HFF-Myc (cell line): Measurements from ENCODE around the gene GSTM2.
A peak's percentile ranks its signal among the peaks of the same experiment; 100 is the strongest.
"Not testable (repeated sequence)": the region's sequence is repeated elsewhere in the genome, so short reads cannot be mapped to it uniquely, and the experiment has no call there.

Source experiments
- DNase-seq: peaks from one replicate; pipeline ENCODE4 v3.0.0-alpha.2; 2011; ENCODE audit warnings: low read depth; ENCODE audit errors: extremely low read depth
- H3K4me3 ChIP-seq: replicated peaks from 2 replicates; pipeline ENCODE4 v1.5.1; 2011; ENCODE audit warnings: low read depth, mild to moderate bottlenecking, control low read depth, low read length
- CTCF ChIP-seq: IDR thresholded peaks from 2 replicates; pipeline ENCODE4 v1.5.1; 2012; ENCODE audit warnings: mild to moderate bottlenecking, low read depth, low read length, control low read depth; ENCODE audit errors: missing control alignments

Gene GSTM2

GRCh38 chr1:109664671-109665070 lies 3.2 kb upstream of the GSTM2 start:
- no peak for DNase-seq
- TF ChIP-seq CTCF: no peak
- no peak overlapping the region for H3K4me3 ChIP-seq

- H3K4me3 ChIP-seq: peak overlapping the region; percentile 43
- no peak for DNase-seq
- no peak for TF ChIP-seq CTCF
Measured at GRCh38 chr1:109668123-109668775, 392 bp downstream of the GSTM2 start.

GRCh38 chr1:109669246-109669948 lies 1.5 kb downstream of the GSTM2 start:
- no peak for TF ChIP-seq CTCF

GRCh38 chr1:109669949-109670302 lies 2.1 kb downstream of the GSTM2 start:
- not testable (repeated sequence) for DNase-seq, H3K4me3 ChIP-seq

More at GRCh38 chr1:109669246-109669948, 1.5 kb downstream of the GSTM2 start:
- H3K4me3 ChIP-seq: no peak overlapping the region
- no peak for DNase-seq

GRCh38 chr1:109671067-109671466 lies 3.2 kb downstream of the GSTM2 start:
- no peak overlapping the region for H3K4me3 ChIP-seq
- TF ChIP-seq CTCF: no peak
- no peak for DNase-seq

- not testable (repeated sequence) for DNase-seq, H3K4me3 ChIP-seq
Measured at GRCh38 chr1:109673861-109674260, 6.0 kb downstream of the GSTM2 start.

- not testable (repeated sequence) for DNase-seq, H3K4me3 ChIP-seq
Measured at GRCh38 chr1:109676683-109677381, 9.0 kb downstream of the GSTM2 start.

- TF ChIP-seq CTCF: no peak
- DNase-seq: no peak
- no peak overlapping the region for H3K4me3 ChIP-seq
Measured at GRCh38 chr1:109677459-109677858, 9.6 kb downstream of the GSTM2 start.

- H3K4me3 ChIP-seq, DNase-seq: not testable (repeated sequence)
Measured at GRCh38 chr1:109678637-109679036, 10.8 kb downstream of the GSTM2 start.

- not testable (repeated sequence) for DNase-seq, H3K4me3 ChIP-seq
Measured at GRCh38 chr1:109684777-109685176, 16.9 kb downstream of the GSTM2 start.

GRCh38 chr1:109685399-109685798 lies 17.5 kb downstream of the GSTM2 start:
- DNase-seq, H3K4me3 ChIP-seq: not testable (repeated sequence)

GRCh38 chr1:109685890-109686289 lies 18.0 kb downstream of the GSTM2 start:
- not testable (repeated sequence) for DNase-seq, H3K4me3 ChIP-seq
